NCI-H1930 (cell line): ENCODE measurements around the gene RABGAP1L.
"Not testable (repeated sequence)": the region's sequence is repeated elsewhere in the genome, so short reads cannot be mapped to it uniquely, and the experiment has no call there.

Experiments used
- DNase-seq, 2 experiments: peaks; one replicate each; lab custom pipeline; 2025; lab: John Stamatoyannopoulos, UW

Gene RABGAP1L

DNA sequence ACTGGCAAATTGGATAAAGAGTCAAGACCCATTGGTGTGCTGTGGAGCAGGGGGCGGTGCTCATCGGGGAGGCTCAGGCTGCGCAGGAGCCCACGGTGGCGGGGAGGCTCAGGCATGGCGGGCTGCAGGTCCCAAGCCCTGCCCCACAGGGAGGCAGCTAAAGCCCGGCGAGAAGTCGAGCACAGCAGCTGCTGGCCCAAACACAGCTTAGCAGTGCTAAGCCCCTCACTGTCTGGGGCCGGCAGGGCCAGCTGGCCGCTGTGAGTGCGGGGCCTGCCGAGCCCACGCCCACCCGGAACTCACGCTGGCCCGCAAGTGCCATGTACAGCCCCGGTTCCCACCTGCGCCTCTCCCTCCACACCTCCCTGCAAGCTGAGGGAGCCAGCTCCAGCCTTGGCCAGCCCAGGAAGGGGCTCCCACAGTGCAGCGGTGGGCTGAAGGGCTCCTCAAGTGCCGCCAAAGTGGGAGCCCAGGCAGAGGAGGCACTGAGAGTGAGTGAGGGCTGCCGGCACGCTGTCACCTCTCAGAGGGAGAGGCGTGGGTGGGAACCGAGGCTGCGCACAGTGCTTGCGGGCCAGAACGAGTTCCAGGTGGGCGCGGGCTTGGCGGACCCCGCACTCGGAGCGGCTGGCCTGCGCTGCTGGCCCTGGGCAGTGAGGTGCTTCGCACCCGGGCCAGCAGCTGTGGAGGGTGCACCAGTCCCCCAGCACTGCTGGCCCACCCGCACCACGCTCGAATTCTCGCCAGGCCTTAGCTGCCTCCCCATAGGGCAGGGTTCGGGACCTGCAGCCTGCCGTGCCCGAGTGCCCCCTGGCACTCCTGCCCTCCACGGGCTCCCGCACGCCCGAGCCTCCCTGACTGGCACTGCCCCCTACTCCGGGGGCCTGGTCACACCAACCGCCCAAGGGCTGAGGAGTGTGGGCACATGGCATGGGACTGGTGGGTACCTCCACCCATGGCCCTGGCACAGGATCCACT is 551.8 kb downstream of the RABGAP1L start:
- DNase-seq, result no peak

DNA sequence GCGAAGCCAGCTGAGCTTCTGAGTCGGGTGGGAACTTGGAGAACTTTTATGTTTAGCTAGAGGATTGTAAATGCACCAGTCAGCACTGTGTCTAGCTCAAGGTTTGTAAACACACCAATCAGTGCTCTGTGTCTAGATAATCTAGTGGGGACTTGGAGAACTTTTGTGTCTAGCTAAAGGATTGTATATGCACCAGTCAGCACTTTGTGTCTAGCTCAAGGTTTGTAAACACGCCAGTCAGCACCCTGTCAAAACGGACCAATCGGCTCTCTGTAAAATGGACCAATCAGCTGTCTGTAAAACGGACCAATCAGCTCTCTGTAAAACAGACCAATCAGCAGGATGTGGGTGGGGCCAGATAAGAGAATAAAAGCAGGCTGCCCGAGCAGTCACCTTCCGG is 552.5 kb downstream of the RABGAP1L start:
- not testable (repeated sequence) for DNase-seq

DNA sequence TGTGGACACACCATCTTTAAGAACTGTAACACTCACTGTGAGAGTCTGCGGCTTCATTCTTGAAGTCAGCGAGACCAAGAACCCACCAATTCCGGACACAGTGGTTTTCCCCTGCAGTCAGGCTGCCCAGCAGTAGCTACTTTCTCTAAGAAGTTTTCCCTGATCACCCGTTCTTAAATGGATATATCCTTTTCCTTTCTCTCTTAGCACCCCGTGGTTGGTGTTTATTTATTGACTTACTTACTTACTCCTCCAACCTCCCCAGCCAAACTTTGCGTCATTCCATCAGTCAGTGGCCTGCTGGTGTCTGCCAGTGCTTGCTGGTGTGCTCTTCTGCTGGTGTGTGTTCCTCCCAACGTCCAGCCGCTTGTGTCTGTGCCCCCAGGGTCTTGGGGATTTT is 553.2 kb downstream of the RABGAP1L start:
- no peak for DNase-seq

DNA sequence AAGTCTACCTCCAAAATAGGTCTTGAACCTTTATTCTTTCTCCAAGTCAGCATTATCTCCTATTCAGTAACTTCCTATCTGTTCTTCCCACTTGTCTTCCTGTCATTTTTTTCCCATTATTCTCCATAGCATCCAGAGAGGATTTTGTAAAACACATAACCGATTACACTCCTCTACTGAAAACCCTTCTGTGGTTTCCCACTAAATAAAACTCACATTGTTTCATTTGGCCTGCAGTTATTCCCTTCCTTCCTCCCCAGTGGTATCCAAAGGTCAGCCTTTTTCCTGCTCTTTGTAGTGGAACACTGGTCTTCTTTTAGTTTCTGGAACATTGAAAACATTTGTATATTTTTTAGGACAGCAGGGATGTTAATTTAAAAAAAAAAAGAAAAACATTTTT is 554.5 kb downstream of the RABGAP1L start:
- DNase-seq, result no peak

DNA sequence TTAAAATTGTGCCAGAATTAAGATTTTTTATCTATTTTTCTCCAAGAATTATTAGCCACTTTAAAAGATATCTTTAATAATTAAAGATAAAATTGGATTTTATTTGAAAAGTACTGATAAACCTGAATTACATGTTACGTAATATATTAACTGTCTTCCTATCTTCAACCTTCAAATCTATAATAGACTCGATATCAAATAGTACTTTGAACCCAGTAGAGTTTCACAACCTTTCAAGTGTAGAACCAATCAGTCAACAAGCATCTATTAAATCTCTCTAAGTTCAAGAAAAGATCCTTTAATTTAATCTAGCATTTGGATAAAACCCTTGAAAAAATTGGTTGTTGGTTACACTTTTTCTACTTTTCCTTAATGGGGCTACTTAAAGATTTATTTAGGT is 559.9 kb downstream of the RABGAP1L start:
- no peak for DNase-seq

DNA sequence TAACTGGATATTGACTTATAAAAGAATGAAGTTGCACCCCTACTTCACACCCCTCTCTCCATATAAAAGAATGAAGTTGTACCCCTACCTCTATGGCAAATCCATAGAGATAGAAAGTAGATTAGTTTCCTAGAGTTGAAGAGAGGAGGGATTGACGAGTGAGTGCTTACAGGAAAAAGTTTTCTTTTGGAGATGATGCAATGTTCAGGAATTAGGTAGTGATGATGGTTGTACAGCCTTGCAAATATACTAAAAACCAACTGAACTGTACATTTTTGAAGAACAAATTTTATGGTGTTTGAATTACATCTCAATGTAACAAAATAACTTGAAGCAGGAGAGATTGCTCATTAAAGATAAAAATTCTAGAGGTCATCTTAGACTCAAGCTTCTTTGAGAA is 561.3 kb downstream of the RABGAP1L start:
- DNase-seq, result no peak

DNA sequence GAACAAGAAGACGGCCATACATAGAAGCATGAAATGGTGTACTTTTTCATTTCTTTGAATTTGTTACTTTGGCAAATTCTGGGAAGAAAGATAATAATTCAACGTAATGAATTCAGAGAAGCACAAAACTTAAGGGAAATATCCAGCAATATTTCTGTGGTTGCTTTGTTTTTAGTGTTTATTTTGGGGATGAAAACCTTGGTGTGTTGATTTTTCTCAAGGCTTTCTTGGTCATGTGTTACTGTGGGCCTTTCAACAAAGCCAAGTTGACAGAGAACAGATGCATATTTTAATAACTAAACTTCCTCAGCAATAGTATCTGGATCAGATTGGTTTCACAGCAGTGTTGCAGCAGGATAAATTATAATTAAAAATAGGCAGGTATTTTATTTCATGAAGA is 561.9 kb downstream of the RABGAP1L start:
- DNase-seq, result no peak

- no peak for DNase-seq
These were observed 564.5 kb downstream of the RABGAP1L start for GRCh38 chr1:174723816-174724215.

DNA sequence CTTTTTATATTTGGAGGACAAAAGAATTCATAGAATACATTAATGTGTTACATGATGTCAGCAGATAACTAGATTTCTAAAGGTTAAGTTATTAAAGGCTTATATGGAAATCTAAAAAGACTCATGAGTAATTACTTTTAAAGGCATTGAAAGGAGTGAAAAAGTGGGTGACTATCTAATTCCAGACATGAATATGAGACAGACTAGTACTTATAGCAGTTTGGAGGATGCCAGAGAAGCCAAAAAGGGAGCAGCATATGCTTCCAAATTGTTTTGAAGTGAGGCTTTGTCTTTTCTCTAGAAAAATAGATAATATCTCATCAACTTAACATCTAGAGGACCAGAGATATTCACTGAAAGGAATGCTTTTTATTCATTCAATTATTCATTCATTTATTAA is 564.9 kb downstream of the RABGAP1L start:
- DNase-seq, result no peak

DNA sequence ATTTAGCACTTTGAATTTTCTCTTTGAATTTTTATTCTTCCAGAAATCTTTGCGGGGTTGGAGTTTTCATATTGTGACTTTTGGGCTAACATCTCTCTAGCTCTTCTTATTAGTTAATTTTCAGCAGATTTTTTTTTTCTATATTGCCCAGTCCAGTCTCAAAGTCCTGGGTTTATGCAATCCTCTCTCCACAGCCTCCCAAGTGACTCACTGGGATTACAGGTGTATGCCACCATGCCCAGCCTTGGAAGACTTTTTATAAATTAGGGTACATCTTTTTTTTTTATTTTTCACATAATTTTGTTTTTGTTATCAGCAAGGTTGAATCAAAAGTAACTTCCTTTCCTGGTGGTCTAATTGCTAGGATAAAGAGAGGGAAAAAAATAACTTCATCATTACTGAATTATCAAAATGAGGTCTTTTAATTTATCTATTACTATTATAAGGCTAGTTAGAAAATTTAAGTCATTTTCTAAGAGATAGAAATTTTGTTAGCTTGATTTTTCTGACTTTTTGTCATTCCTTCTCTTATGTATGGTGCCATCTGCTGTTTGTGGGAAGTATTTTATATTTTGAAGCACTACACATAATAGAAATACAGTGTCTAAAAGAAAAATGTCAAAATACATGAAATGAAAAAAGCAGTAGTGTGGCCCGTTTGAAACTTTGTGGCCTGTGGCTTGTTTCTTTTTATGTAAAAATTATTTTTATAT is 567.0 kb downstream of the RABGAP1L start:
- DNase-seq, result no peak

GRCh38 chr1:174726880-174727585 is 567.7 kb downstream of the RABGAP1L start:
- DNase-seq, result no peak

- DNase-seq, result no peak
These were observed 575.0 kb downstream of the RABGAP1L start for GRCh38 chr1:174734270-174734669.

- DNase-seq, result no peak
These were observed 577.5 kb downstream of the RABGAP1L start for GRCh38 chr1:174736831-174737230.

DNA sequence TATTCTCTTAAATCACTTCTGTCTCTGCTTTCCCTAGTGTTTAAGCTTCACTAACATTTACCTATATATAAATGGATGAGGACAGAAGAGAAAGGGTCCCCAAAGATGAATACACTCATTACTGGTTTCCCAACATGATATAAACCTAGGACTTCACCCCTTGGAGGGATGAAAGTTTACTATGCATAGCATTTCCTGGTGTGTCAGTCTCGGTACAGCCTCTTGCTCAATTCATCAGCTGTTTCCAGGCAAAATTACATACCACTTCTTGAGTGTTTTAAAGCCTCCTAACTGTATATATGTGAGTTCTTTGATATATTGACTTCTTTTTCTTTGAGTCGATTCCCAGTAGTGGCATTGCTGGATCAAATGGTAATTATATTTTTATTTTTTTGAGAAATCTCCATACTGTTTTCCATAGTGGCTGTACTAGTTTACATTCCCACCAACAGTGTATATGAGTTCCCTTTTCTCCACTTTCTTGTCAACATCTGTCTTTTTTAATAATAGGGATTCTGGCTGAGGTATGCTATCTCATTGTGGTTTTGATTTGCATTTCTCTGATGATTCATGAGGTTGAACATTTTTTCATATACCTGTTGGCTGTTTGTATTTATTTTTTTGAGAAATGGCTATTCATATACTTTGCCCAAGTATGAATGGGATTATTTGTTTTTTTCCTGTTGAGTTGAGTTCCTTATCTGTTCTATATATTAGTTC is 581.1 kb downstream of the RABGAP1L start:
- DNase-seq, result no peak

DNA sequence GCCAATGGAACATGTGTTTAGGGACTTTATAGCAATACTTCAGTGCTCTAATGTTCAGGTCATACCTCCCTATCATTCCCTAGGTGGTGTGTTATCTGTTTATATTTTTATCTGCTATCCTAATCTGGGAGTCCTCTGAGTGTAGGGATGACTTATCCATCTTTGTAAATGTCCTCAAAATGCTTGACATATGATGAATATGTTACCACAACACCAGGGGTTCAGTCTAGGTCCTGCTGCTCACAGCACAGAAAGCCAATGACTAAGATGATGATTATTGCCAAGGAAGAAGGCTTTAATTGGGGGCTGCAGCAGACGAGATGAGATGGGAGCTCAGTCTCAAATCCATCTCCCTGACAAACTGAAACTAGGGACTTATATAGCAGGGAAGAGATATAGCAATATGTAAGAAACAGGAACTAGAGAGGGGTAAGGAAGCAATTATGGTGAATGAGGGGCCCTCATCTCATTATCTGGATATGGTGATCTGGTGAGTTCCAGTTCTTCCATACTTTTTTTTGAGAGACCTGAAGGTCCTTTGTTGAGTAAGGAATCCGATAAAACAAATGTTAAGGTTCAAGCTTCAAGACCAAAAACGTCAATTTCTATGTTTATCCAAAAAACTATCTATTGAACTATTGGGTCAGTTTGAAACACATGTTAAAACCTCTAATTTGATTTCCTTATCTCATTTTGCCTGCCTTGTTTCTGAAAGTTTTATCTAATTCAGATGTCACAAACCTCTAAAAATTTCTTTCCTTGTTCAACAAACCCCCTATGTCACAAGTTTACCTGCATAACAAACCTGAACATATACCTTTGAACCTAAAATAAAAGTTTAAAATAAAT is 583.7 kb downstream of the RABGAP1L start:
- no peak for DNase-seq

GRCh38 chr1:174743654-174744561 is 584.6 kb downstream of the RABGAP1L start:
- DNase-seq, result no peak

DNA sequence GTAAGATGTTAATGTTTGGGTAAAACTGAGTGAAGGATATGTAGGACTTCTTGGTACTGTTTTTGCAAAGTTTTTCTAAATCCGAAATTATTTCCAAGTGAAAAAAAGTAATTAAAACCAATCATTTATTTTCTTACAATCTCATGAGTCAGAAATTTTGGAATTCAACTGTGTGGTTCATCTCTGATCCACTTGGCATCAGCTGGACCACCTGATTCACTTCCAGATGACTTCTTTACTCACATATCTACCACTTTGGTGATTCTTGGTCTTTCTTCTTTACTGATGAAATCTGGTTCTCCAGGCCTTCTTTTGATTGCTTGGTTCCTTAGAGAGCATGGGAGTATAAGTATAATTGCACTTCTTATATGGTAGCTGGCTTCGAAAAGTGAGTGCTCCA is 585.6 kb downstream of the RABGAP1L start:
- no peak for DNase-seq

DNA sequence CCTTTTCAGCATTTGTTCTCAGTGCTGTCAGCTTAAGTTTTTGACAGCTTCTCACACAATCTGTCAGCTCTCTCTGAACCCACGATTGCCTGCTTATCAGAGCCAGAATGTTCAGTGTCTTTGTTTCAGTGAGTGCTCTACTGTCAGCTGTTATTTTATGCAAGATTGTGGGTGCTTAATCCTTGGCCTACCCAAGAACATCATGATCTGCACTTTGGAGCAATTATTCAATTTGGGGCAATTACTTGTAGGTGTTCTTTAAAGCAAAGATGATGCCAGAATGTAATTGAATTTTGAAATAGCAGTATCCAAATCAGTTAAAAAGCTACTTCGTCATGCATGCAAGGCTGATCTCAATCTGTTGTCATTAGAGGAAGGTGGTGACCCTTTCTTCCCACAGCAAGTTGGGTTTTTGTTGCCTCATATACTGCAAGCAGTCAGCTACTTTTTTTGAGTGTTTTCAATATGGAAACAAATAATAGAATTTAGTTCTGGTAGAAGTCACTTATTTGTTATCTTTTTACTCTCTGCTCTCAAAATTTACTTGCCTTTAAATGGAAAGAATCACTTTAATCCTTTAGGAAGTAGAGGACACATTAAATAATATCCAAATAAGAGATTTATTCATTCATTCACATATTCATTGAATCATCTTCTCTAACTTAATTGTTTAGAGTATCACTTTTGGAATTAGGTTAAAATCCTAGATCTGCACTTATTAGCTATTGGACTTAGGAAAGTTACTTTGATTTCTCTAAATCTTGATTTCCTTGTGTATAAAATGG is 586.9 kb downstream of the RABGAP1L start:
- DNase-seq, result no peak

GRCh38 chr1:174747613-174748012 is 588.3 kb downstream of the RABGAP1L start:
- no peak for DNase-seq
